GM18505 (cell line): ENCODE data around the gene MYOC.
A peak's percentile ranks its signal among the peaks of the same experiment; 100 is the strongest.
"Not testable (repeated sequence)": the region's sequence is repeated elsewhere in the genome, so short reads cannot be mapped to it uniquely, and the experiment has no call there.

ENCODE experiments used
- ATAC-seq: cut with Tn5 transposase; IDR thresholded peaks from one replicate; pipeline ENCODE4 v1.9.1; 2021; ENCODE audit not compliant: unreplicated experiment
- POLR2A ChIP-seq: IDR thresholded peaks from 4 replicates; pipeline ENCODE4 v1.6.1; 2011; ENCODE audit warnings: borderline replicate concordance; ENCODE audit not compliant: insufficient read depth, insufficient read length; ENCODE audit errors: extremely low read depth

Gene MYOC

GRCh38 chr1:171663036-171663853 is 10.8 kb upstream of the MYOC start:
- no peak for ATAC-seq
- TF ChIP-seq POLR2A, result no peak

- TF ChIP-seq POLR2A, result no peak
- ATAC-seq, result no peak
Measured at GRCh38 chr1:171661076-171661650, 8.7 kb upstream of the MYOC start.

DNA sequence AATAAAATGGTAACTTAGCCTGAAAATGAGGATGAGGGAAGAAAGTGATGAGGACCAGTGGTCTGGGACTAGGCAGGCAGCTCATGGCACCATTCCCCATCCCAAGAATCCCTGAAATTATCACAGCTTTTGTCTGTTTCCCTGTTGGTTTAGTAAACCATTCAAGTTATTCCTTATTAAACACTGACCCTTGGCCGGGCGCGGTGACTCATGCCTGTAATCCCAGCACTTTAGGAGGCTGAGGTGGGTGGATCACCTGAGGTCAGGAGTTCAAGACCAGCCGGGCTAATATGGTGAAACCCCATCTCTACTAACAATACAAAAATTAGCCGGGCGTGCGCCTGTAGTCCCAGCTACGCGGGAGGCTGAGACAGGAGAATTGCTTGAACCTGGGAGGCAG is 3.7 kb upstream of the MYOC start:
- ATAC-seq, result not testable (repeated sequence)

- no peak for TF ChIP-seq POLR2A
- no peak for ATAC-seq
Measured at GRCh38 chr1:171655746-171656116, 3.2 kb upstream of the MYOC start.

DNA sequence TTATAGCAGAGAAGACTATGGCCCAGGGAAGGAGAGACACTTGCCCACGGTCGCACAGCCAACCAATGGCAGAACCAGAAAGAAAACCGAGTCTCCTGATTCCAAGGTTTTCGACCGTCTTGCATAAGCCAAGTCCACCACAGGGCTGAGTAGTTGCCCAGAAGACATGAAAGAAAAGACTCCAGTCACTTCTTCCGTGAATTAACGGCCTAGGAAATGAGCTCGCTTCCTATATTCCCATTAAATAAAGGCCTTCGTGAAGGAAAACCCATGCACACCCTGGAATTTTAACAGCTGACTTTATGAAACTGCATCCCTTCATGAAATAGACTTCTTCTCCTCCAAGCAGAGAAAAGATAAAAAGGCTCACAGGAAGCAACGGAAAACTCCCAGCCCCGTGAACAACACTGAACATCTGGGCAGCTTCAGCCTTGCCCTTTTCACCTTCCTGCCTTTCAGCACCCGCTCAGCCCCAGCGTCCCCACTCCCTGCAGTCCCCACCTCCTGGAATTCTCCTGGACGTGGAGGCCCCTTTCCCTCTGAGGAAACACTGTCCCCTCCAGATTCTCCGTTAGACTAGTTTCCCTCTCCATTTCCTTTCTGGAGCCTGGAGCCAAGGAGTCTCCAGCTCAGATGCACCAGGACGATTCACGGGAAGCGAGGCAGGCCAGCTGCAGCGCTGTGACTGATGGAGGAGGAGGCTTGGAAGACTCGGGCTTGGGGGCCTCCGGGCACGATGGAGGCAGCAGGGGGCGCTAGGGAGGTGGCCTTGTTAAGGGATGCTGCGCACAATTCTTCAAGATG is 2.7 kb upstream of the MYOC start:
- no peak for TF ChIP-seq POLR2A
- ATAC-seq, result peak; percentile 66

DNA sequence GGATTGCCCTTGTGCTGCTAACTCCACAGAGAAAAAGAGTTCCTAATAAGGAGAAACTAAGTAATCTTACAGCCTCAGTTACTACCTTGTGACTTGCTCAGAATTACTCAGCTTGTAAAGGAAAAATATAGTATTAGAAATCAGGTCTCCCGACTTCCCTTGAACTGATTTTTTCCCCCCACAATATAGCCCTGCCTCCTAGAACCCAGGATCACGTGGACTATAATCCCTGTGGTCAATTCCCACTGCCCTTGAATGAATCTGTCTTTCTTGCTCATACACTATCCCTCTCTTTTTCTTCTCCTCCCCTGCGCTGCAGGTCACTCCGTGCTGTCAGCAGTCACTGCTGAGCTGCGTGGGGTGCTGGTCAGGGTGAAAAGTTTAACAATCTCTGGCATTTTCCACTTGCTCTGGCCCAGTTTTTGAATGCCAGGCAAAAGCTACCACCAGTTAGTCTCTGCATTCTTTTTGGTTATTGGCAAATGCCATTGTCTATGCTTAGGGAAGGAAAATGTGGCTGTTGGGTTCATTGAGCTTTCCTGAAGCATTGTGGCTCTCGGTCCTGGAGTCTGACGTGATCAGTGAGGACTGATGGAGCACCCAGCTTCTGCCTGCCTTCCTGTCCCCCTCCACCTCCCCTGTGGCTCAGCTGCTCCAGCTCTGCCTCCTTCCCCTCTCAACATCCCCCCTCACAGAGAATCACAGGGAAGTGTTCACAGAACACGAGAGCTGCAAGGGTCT is 1.9 kb upstream of the MYOC start:
- no peak for ATAC-seq
- TF ChIP-seq POLR2A, result no peak

GRCh38 chr1:171653796-171654195 is 1.3 kb upstream of the MYOC start:
- ATAC-seq, result no peak

GRCh38 chr1:171646249-171646560 is 6.3 kb downstream of the MYOC start:
- no peak for ATAC-seq

More at GRCh38 chr1:171653796-171654195, 1.3 kb upstream of the MYOC start:
- no peak for TF ChIP-seq POLR2A

GRCh38 chr1:171645553-171646248 is 6.8 kb downstream of the MYOC start:
- no peak for TF ChIP-seq POLR2A
- no peak for ATAC-seq

More at GRCh38 chr1:171646249-171646560, 6.3 kb downstream of the MYOC start:
- TF ChIP-seq POLR2A, result no peak

DNA sequence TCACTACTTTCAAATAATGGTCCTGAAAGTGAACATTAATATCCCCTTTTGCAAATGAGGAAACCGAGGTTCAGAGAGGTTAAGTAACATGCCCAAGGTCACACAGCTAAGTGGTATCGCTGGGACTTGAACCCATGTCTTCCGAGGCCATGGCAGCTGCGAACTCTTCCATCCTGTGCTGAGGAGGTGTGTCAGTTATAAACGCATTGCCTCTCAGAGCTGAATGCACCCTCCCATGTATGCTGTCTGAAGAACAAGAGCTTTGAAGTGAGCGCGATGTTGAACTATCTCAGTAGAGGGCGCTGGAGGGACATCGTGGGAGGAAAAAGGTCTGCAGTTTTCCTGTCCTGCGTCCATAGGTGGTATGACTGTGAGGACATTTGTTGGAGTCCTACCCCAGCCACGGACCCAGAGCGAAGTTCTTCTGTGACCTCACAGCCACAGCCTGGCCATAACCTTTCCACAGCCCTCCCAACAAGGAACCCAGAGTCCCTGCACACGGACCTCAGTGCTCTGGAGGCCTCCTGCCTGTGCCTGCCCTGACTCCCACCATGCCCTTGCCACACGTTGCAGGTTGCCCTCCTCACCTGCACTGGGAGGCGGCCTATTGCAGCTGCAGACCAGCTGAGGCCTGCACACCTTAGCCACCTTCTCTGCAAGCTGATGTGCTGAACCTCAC is 7.5 kb downstream of the MYOC start:
- no peak for ATAC-seq
- TF ChIP-seq POLR2A, result no peak

- no peak for ATAC-seq
- TF ChIP-seq POLR2A, result no peak
Measured at GRCh38 chr1:171643156-171643555, 9.3 kb downstream of the MYOC start.

DNA sequence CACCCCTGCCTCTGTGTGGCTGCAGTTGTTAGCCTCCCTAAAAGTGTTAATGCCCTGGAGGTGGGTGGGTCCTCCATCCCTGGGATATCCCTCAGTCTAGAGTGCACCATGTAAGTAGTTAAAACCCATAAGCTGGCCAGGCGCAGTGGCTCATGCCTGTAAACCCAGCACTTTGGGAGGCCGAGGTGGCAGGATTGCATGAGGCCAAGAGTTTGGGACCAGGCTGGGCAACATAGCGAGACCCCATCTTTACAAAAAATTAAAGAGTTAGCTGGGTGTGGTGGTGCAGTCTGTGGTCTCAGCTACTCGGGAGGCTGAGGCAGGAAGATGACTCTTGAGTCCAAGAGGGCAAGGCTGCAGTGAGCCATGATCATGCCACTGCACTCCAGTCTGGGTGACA is 10.3 kb downstream of the MYOC start:
- TF ChIP-seq POLR2A, result no peak
- no peak for ATAC-seq
